Upper lobe of left lung (tissue), 6 donors: ENCODE measurements around the gene MARCHF9. TPM values are rescaled to one million over a fixed set of nuclear protein-coding genes. Genes with fewer than 3 reads are reported as not detected.

ENCODE experiments used
- ATAC-seq, 2 donors: fragments of 200-7000 bp; cut with Tn5 transposase; one replicate each; pipeline ENCODE4 v1.9.1; 2022; ENCODE audit warnings: mild to moderate bottlenecking in 2 of 2, moderate library complexity in 2 of 2; ENCODE audit not compliant: low FRiP score in 2 of 2
- DNase-seq, 2 donors: peaks; one replicate each; pipeline ENCODE4 v3.0.0-alpha.2; 2019 to 2020
- H3K27ac ChIP-seq, 4 donors: fragments of 200-600 bp; sonication (generic); one replicate each; pipeline ENCODE4 v1.5.1; 2016 to 2019
- H3K27me3 ChIP-seq, 4 donors: fragments of 200-600 bp; sonication (generic); one replicate each; pipeline ENCODE4 v1.5.1; 2017 to 2019
- H3K36me3 ChIP-seq, 4 donors: fragments of 200-600 bp; sonication (generic); one replicate each; pipeline ENCODE4 v1.5.1; 2016 to 2019
- H3K4me1 ChIP-seq, 4 donors: fragments of 200-600 bp; sonication (generic); one replicate each; pipeline ENCODE4 v1.5.1; 2018 to 2019
- H3K4me3 ChIP-seq, 4 donors: fragments of 200-600 bp; sonication (generic); one replicate each; pipeline ENCODE4 v1.5.1; 2017 to 2019; ENCODE audit warnings: mild to moderate bottlenecking in 2 of 4, moderate library complexity in 1 of 4
- H3K9me3 ChIP-seq, 4 donors: fragments of 200-600 bp; sonication (generic); one replicate each; pipeline ENCODE4 v1.5.1; 2018 to 2019
- CTCF ChIP-seq, 6 experiments: fragments of 450-650 bp in 4 of 6; fragments of 200-600 bp in 2 of 6; sonication (generic) in 2 of 6; IDR thresholded peaks; one replicate each; pipeline ENCODE4 v1.5.1; 2016 to 2019; ENCODE audit warnings: antibody characterized with exemption in 6 of 6
- EP300 ChIP-seq, 4 donors: sonication (generic); formaldehyde crosslinking; IDR thresholded peaks; one replicate each; pipeline ENCODE4 v1.5.1; 2017; ENCODE audit warnings: antibody characterized with exemption in 4 of 4, control low read depth in 2 of 4
- POLR2A ChIP-seq, 4 donors: fragments of 450-650 bp; IDR thresholded peaks; one replicate each; pipeline ENCODE4 v1.5.1; 2016 to 2017; ENCODE audit warnings: antibody characterized with exemption in 4 of 4, mild to moderate bottlenecking in 2 of 4
- POLR2AphosphoS5 ChIP-seq, 2 donors: sonication (generic); formaldehyde crosslinking; IDR thresholded peaks; one replicate each; pipeline ENCODE4 v1.5.1; 2017; ENCODE audit warnings: antibody characterized with exemption in 2 of 2
- WGBS, 2 donors: methylation state at CpG; one replicate each; pipeline ENCODE4 v1.1.5; 2017 to 2018; 5-methylcytosine and 5-hydroxymethylcytosine counted together
- total RNA-seq, 6 donors: library from RNA; depleted of rRNA in 4 of 6; stranded (reverse); fragments of >200 nt in 4 of 6; gene quantifications; one replicate each; pipeline versions ENCODE4 v1.1.0 to v1.2.1, GENCODE V29; 2016 to 2021
- donor health status: DM: no; HTN: no; CAD: no; lungs with moderate emphysema.
- donor health status: DM: no; HTN: yes; CAD: no; lungs with severe emphysema.

Gene MARCHF9
- total RNA-seq, 6 donors from 2014 or later, result 15.4 to 36.7 (median 21.3) TPM

- no peak for TF ChIP-seq POLR2A (IDR thresholded peaks at IDR 0.05)
- no peak for TF ChIP-seq EP300 (IDR thresholded peaks at IDR 0.05)
- no peak for TF ChIP-seq POLR2AphosphoS5 (IDR thresholded peaks at IDR 0.05)
- TF ChIP-seq CTCF (IDR thresholded peaks at IDR 0.05), result no peak
- DNase-seq (no peak), ATAC-seq (no peak)
- H3K4me1 ChIP-seq, result peaks cover 26 to 55% (median 39%) of the 10 kb centered on the region in 4 donors
- H3K27ac ChIP-seq, result no peak overlapping the region
- H3K4me3 ChIP-seq, result no peak overlapping the region
- H3K36me3 ChIP-seq, result no peaks in the 10 kb centered on the region
- no peaks in the 10 kb centered on the region for H3K9me3 ChIP-seq
- 34 to 48% methylated on average over 7 of the region's 7 CpGs for WGBS, 2 donors
- H3K27me3 ChIP-seq, result peaks cover 1 to 50% (median 22%) of the 10 kb centered on the region in 4 donors
Observed at GRCh38 chr12:57739387-57739786, 15.5 kb upstream of the MARCHF9 start.

- no peak overlapping the region for H3K27ac ChIP-seq
- H3K4me1 ChIP-seq, result peaks cover 26 to 55% (median 40%) of the 10 kb centered on the region in 4 donors
- ATAC-seq (no peak), DNase-seq (no peak)
- TF ChIP-seq POLR2AphosphoS5 (IDR thresholded peaks at IDR 0.05), result no peak
- TF ChIP-seq CTCF (IDR thresholded peaks at IDR 0.05), result no peak
- no peak for TF ChIP-seq POLR2A (IDR thresholded peaks at IDR 0.05)
- TF ChIP-seq EP300 (IDR thresholded peaks at IDR 0.05), result no peak
- no peak overlapping the region for H3K4me3 ChIP-seq
- H3K36me3 ChIP-seq, result no peaks in the 10 kb centered on the region
- 37 to 54% methylated on average over 6 to 10 of the region's 10 CpGs for WGBS, 2 donors
- peaks cover 1 to 48% (median 22%) of the 10 kb centered on the region in 4 donors for H3K27me3 ChIP-seq
- no peaks in the 10 kb centered on the region for H3K9me3 ChIP-seq
Observed at GRCh38 chr12:57739914-57740538, 14.9 kb upstream of the MARCHF9 start.

GRCh38 chr12:57740656-57741412 lies 14.1 kb upstream of the MARCHF9 start:
- Histone ChIP-seq H3K27me3 (peaks cover 1 to 40% (median 20%) of the 10 kb centered on the region in 4 donors), H3K27ac (peak overlapping the region in 2 of 4 donors; percentile 71 to 80), H3K4me3 (peak overlapping the region in 3 of 4 donors; percentile 33 to 47 (median 46)), H3K9me3 (no peaks in the 10 kb centered on the region), H3K36me3 (no peaks in the 10 kb centered on the region), H3K4me1 (peaks cover 26 to 55% (median 44%) of the 10 kb centered on the region in 4 donors)
- ATAC-seq (peak in 1 of 2 donors; percentile 7), DNase-seq (peak in 1 of 2 donors; percentile 69)
- WGBS, 2 donors, result 43 to 53% methylated on average over 5 of the region's 5 CpGs
- TF ChIP-seq EP300 (IDR thresholded peaks at IDR 0.05) (no peak), CTCF (IDR thresholded peaks at IDR 0.05) (no peak), POLR2AphosphoS5 (IDR thresholded peaks at IDR 0.05) (peak in 1 of 2 donors; percentile 56), POLR2A (IDR thresholded peaks at IDR 0.05) (no peak)

- H3K4me3 ChIP-seq, result peak overlapping the region in 3 of 4 donors; percentile 33 to 47 (median 46)
- no peaks in the 10 kb centered on the region for H3K9me3 ChIP-seq
- peaks cover 22 to 52% (median 41%) of the 10 kb centered on the region in 4 donors for H3K4me1 ChIP-seq
- peaks cover 1 to 34% (median 19%) of the 10 kb centered on the region in 4 donors for H3K27me3 ChIP-seq
- 50% methylated on average over 1 of the region's 1 CpG for WGBS, 2 donors
- DNase-seq, result no peak
- peak overlapping the region in 3 of 4 donors; percentile 57 to 80 (median 71) for H3K27ac ChIP-seq
- no peak for TF ChIP-seq CTCF (IDR thresholded peaks at IDR 0.05)
- no peak for TF ChIP-seq EP300 (IDR thresholded peaks at IDR 0.05)
- TF ChIP-seq POLR2A (IDR thresholded peaks at IDR 0.05), result no peak
- peaks cover 0 to 3% (median 0%) of the 10 kb centered on the region in 4 donors for H3K36me3 ChIP-seq
- ATAC-seq, result no peak
Observed at GRCh38 chr12:57741413-57741789, 13.5 kb upstream of the MARCHF9 start.
